HFF-Myc (cell line): Measurements from ENCODE around the gene NAA15.
A peak's percentile ranks its signal among the peaks of the same experiment; 100 is the strongest.

Experiments used
- DNase-seq: peaks from one replicate; pipeline ENCODE4 v3.0.0-alpha.2; 2011; ENCODE audit warnings: low read depth; ENCODE audit errors: extremely low read depth
- H3K4me3 ChIP-seq: replicated peaks from 2 replicates; pipeline ENCODE4 v1.5.1; 2011; ENCODE audit warnings: low read depth, mild to moderate bottlenecking, control low read depth, low read length
- TF ChIP-seq, protein P1 (sequence below): IDR thresholded peaks from 2 replicates; pipeline ENCODE4 v1.5.1; 2012; ENCODE audit warnings: mild to moderate bottlenecking, low read depth, low read length, control low read depth; ENCODE audit errors: missing control alignments

NAA15 gene

DNA sequence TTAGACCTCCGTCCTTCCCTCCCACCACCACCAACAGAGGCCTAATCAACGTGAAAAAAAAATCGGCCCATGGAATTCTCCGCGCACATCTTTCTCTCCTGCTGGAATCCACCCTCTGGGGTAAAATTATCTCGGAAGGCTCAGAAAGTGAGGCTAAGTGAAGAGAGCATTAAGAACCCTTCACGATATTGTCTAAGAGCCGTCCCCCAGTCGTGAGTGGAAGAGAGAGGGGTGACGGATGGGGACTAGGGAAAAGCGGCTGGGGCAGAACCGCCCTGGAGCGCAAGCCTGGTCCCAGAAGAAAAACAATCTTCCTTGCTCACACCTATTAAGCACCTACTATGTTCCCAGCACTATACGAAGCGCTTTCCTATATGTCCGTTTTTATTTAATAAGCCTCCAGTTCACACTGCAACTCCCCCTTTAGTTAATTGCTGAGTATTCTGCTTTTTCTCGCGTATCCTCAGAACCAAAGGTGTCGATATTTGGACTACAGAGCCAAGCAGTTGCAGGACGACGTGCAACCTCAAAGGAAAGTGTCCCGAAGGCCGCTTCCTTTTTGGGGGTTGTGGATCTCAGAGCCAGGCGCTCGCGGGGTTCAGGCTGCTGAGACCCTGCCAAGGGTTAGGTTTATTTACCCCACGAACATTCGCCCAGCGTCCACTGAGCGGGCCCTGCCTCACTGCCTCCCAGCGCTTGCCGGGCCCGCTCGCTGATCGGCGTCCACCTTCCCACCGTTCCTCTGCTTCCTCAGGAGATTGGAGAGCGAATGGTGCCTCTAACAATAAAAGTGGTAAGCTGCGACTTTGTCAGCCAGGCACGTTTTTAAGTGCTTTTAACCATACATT is 22.2 kb upstream of the NAA15 start:
- DNase-seq: no peak
- TF ChIP-seq, protein P1, sequence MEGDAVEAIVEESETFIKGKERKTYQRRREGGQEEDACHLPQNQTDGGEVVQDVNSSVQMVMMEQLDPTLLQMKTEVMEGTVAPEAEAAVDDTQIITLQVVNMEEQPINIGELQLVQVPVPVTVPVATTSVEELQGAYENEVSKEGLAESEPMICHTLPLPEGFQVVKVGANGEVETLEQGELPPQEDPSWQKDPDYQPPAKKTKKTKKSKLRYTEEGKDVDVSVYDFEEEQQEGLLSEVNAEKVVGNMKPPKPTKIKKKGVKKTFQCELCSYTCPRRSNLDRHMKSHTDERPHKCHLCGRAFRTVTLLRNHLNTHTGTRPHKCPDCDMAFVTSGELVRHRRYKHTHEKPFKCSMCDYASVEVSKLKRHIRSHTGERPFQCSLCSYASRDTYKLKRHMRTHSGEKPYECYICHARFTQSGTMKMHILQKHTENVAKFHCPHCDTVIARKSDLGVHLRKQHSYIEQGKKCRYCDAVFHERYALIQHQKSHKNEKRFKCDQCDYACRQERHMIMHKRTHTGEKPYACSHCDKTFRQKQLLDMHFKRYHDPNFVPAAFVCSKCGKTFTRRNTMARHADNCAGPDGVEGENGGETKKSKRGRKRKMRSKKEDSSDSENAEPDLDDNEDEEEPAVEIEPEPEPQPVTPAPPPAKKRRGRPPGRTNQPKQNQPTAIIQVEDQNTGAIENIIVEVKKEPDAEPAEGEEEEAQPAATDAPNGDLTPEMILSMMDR: no peak
- peak overlapping the region; percentile 51 for H3K4me3 ChIP-seq

DNA sequence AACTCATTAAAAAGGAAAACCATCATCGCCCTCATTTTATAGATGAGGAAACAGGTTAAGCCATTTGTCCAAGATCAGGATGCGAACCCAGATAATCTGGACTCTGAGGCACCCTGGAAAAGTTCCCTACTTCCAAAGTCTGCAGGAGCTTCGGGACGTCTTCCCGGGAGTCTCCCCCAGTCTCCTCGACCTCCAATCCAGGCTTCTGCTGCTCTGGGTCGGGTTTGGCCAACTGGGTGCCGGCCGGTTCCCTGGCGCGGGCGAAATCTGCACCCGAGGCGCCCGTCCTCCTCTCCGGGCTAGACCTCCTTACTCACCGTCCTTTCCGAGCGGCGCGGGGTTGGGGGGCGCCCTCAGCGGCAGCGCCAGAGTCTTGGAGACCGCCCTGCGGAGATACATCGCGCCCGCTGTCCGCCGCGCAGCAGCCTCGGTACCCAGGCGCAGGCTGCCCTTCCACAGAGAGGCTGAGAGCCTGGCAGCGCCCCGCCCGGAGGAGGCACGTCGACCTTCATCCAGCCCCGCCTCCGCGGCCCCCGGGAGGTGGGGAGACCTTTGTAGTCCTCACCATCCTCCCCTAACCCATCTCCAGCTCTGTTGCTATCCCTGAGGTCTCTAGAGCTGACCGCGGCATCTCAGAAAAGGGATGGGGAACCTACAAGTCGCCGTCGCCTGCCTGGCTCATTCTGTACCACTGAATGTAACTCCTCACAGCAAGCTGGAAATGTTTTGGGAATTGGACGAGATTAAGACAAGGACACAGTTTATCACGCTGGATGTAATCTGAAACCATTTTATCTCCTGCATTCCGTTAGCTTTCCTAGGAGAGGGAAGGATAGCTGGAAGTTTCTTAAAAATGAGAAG is 21.3 kb upstream of the NAA15 start, which contains the start of gene MGARP:
Gene MGARP, minus strand, starts transcription at position 466 of the 861 bp plus-strand sequence. Its CDS starts 67 bp downstream, at position 399.
- DNase-seq: no peak
- TF ChIP-seq, protein P1: no peak
- peak within 1 kb of the TSS; percentile 51 for H3K4me3 ChIP-seq

DNA sequence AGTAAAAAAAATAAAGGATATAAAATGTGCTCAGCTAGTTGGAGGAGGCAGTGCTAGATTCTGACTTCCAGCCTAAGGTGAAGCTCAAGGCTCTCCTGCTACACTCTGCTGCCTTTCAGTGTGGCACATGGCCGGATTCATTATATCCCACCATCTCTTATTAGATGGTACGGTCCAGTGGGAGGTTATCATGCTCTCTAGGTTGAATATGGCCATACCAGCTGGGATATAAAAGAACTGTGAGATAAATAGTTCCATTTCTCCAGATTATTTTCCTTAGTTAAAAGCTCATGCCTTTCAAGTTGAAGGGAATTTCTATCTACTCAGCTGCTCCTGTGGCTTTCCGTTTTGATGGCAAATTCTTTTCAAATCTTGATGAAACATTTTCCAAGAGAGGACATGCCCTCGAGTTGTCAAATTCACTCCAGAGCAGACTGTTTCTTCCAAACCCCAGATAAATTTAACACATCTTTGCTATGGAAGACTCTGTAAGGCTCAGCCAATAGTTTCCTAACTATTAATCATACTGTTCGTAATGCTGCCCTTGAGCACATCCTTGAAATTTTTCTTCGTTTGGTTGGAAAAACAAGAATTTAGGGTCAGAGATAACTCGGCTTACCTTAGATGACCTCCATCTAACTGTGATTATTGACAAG is 19.1 kb upstream of the NAA15 start:
- H3K4me3 ChIP-seq: no peak overlapping the region
- DNase-seq: no peak
- TF ChIP-seq, protein P1: no peak

DNA sequence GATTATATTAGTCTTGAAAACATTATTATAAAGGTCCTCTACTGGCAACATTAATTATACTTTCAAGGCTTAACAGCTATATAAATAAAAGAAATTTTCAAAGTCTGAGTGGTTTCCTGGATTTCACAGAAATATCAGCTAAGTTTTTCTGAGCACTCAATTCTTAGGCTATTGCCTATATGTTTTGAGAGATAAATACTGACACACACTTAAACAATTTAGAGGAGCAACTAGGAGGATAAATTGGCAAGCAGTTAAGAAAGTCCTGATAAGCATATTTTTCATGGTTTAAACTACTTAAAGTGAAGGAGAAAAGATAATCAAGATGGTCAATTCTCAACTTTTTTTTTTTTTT is 18.6 kb upstream of the NAA15 start:
- DNase-seq: no peak
- TF ChIP-seq, protein P1: no peak
- no peak overlapping the region for H3K4me3 ChIP-seq

DNA sequence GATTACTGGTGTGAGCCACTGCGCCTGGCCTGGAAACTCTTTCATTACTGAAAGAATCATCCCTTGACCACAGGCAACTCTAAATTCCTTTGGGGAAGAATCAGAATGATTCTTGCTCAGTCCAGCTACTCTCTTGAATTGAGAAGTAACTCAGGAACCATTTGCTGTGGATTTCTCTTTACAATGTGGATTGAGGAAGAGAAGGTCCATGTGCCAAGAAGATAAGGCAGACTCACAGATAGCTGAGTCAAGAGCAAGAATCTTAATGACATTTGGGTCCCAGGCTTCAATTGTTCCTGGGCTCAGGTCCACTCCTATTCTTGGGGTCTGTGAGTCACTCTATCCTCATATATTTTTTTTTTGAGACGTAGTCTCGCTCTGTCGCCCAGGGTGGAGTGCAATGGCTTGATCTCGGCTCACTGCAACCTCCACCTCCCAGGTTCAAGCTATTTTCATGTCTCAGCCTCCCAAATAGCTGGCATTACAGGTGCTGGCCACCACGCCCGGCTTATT is 15.1 kb upstream of the NAA15 start:
- TF ChIP-seq, protein P1: no peak
- no peak overlapping the region for H3K4me3 ChIP-seq
- DNase-seq: no peak

DNA sequence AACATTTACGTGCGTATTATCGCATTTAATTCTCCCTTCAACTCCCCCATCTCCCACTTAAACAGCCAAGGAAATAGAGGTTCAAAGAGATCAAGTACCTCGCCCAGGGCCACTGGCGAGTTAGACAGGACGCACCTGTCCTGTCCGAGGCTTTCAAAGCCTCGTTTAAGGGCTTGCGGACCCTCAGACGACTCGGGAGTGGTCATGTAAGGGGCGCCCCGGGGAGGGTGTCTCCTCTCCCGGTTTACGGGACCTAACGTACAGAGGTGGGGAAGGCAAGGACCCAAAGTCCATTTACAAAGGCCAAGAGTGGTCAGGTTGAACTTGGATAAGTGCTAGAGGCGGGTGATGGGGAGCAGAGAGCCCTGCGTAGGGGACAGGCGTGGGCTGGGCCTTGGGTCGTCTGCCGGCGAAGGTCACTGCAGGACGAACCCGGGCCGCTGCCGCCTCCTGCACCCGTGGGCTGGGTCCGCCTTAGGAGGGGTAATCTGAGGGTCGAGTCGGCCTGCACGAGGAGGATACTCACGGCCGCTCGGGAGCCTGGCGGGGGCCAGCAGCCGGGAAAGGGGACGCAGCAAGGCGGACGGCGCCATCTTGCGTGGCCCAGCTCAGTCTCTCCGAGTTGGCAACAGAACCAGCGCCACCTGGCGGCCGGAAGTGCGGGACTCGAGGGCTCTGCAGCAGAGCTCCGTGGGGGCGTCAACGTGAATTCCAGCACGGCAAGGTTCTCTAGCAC is 5.9 kb upstream of the NAA15 start:
- peak overlapping the region; percentile 80 for H3K4me3 ChIP-seq
- TF ChIP-seq, protein P1: peak; percentile 95
- DNase-seq: peak; percentile 72
